CD4-positive, alpha-beta T cell (primary cell): ENCODE results near the gene EGFL8. TPM values are rescaled to one million over a fixed set of nuclear protein-coding genes. Genes with fewer than 3 reads are reported as not detected.

ENCODE experiments used
- ATAC-seq: fragments of 200-7000 bp; cut with Tn5 transposase; one replicate; pipeline ENCODE4 v1.10.0; 2022; ENCODE audit warnings: mild to moderate bottlenecking; ENCODE audit not compliant: poor library complexity
- CTCF ChIA-PET: fragments of 350-600 bp; sonication (Branson Sonifier 250); formaldehyde crosslinking; loops from one replicate; lab custom pipeline; 2021; ENCODE audit warnings: antibody characterized with exemption, inconsistent platforms; lab: Charles Lee
- POLR2A ChIA-PET: fragments of 350-600 bp; sonication (Branson Sonifier 250); formaldehyde crosslinking; loops from one replicate; lab custom pipeline; 2021; ENCODE audit warnings: antibody characterized with exemption, inconsistent platforms; lab: Charles Lee
- DNase-seq, 14 experiments: peaks; one replicate each; pipeline ENCODE4 v3.0.0-alpha.2; 2013 to 2020; ENCODE audit warnings: mixed read lengths in 2 of 14
- H3K27ac ChIP-seq, 2 donors: one replicate each; pipeline versions ENCODE4 v1.5.1 to v1.7.0; 2013; ENCODE audit warnings: low read length in 2 of 2, low read depth in 1 of 2, mild to moderate bottlenecking in 1 of 2
- H3K27me3 ChIP-seq, 2 experiments: 1 replicate in 1 of 2; 2 replicates in 1 of 2; pipeline versions ENCODE4 v1.6.1 to v1.7.0; 2013; ENCODE audit warnings: low read length in 2 of 2, control low read depth in 1 of 2, mild to moderate bottlenecking in 1 of 2, moderate library complexity in 1 of 2; ENCODE audit not compliant: insufficient read depth in 2 of 2, control insufficient read depth in 1 of 2
- H3K36me3 ChIP-seq: one replicate; pipeline ENCODE4 v1.6.1; 2013; ENCODE audit warnings: low read length, control low read depth; ENCODE audit not compliant: insufficient read depth
- H3K4me1 ChIP-seq: one replicate; pipeline ENCODE4 v1.6.1; 2013; ENCODE audit warnings: low read length, control low read depth; ENCODE audit not compliant: insufficient read depth
- H3K4me3 ChIP-seq: one replicate; pipeline ENCODE4 v1.5.1; 2013; ENCODE audit warnings: mild to moderate bottlenecking, low read length, moderate library complexity
- H3K9me3 ChIP-seq, 2 experiments: 1 replicate in 1 of 2; 2 replicates in 1 of 2; pipeline versions ENCODE4 v1.6.1 to v1.7.0; 2013; ENCODE audit warnings: low read length in 2 of 2, mild to moderate bottlenecking in 2 of 2, control low read depth in 1 of 2, moderate library complexity in 1 of 2; ENCODE audit not compliant: control insufficient read depth in 1 of 2, insufficient read depth in 1 of 2
- H3K27ac Mint-ChIP-seq: one replicate; pipeline ENCODE4 v1.8.0; 2020; ENCODE audit warnings: mixed read lengths
- H3K27me3 Mint-ChIP-seq: one replicate; pipeline ENCODE4 v1.8.0; 2021; ENCODE audit warnings: mixed read lengths
- H3K36me3 Mint-ChIP-seq: one replicate; pipeline ENCODE4 v1.8.0; 2021; ENCODE audit warnings: low read depth, mixed read lengths
- H3K4me1 Mint-ChIP-seq: one replicate; pipeline ENCODE4 v1.8.0; 2021; ENCODE audit warnings: low read depth, mixed read lengths
- H3K4me3 Mint-ChIP-seq: one replicate; pipeline ENCODE4 v1.8.0; 2020; ENCODE audit warnings: mild to moderate bottlenecking, mixed read lengths
- H3K9me3 Mint-ChIP-seq: one replicate; pipeline ENCODE4 v1.8.0; 2020; ENCODE audit warnings: mixed read lengths
- CTCF ChIP-seq: fragments of 200-600 bp; IDR thresholded peaks from one replicate; pipeline ENCODE4 v1.8.0; 2022; ENCODE audit warnings: antibody characterized with exemption, mild to moderate bottlenecking
- intact Hi-C, 2 experiments: fragments of 100-400 bp; cut with DNase I in 1 of 2; cut with micrococcal nuclease in 1 of 2; formaldehyde crosslinking; loops; one replicate each; pipeline versions ENCODE4 v1.15.1 to v1.9.0; 2023 to 2025; cut with DNase I, micrococcal nuclease
- total RNA-seq, 174 experiments: library from RNA in 2 of 174; stranded (reverse) in 2 of 174; gene quantifications; one replicate each; pipeline ENCODE4 v1.2.3 and lab custom pipeline; 2021 to 2026

EGFL8 gene
- total RNA-seq, 2 experiments from 2014 or later = 13.1 to 13.8 TPM

- intact Hi-C loops = loop anchor here (5.0 to 10.0 kb wide), 2 partner anchors 205 to 223 kb away; partner anchors contain the start of genes DXO (in 1 of the 2), NELFE (in 1 of the 2) and SKIC2 (in 1 of the 2)
- peaks cover 60% of the 10 kb centered on the region for H3K36me3 Mint-ChIP-seq
- no peak for TF ChIP-seq CTCF
- Histone ChIP-seq H3K4me1 (peaks cover 65% of the 10 kb centered on the region), H3K4me3 (no peak overlapping the region), H3K27ac (no peak overlapping the region), H3K27me3 (no peaks in the 10 kb centered on the region), H3K9me3 (no peaks in the 10 kb centered on the region), H3K36me3 (peaks cover 44% of the 10 kb centered on the region)
- DNase-seq (no peak), ATAC-seq (no peak)
- CTCF ChIA-PET = interaction anchor here (1.2 kb wide), 1 partner anchor 16 kb away, joined by 5 read pairs; no protein-coding TSS in a partner anchor
- peak overlapping the region; percentile 53 for H3K4me3 Mint-ChIP-seq
- H3K4me1 Mint-ChIP-seq = peaks cover 48% of the 10 kb centered on the region
- H3K27me3 Mint-ChIP-seq = no peaks in the 10 kb centered on the region
- H3K9me3 Mint-ChIP-seq = no peaks in the 10 kb centered on the region
- POLR2A ChIA-PET = interaction anchor here (8.1 kb wide), 1 partner anchor 13 kb away, joined by 242 read pairs; the partner anchor contains the start of genes GPSM3 and PBX2
- H3K27ac Mint-ChIP-seq = peak overlapping the region; percentile 85
Observed at GRCh38 chr6:32179766-32180405, 15.5 kb downstream of the EGFL8 start.

- Histone ChIP-seq H3K36me3 (peaks cover 48% of the 10 kb centered on the region), H3K4me3 (no peak overlapping the region), H3K9me3 (no peaks in the 10 kb centered on the region), H3K4me1 (peaks cover 61% of the 10 kb centered on the region), H3K27ac (no peak overlapping the region), H3K27me3 (no peaks in the 10 kb centered on the region)
- ATAC-seq (no peak), DNase-seq (peak in 1 of 14 experiments; percentile 1)
- intact Hi-C loops = no loop called here
- Mint-ChIP-seq H3K4me3 (no peak overlapping the region), H3K4me1 (peaks cover 48% of the 10 kb centered on the region), H3K27me3 (no peaks in the 10 kb centered on the region), H3K36me3 (peaks cover 70% of the 10 kb centered on the region), H3K27ac (no peak overlapping the region), H3K9me3 (no peaks in the 10 kb centered on the region)
- POLR2A ChIA-PET = interaction anchor here (8.1 kb wide), 1 partner anchor 12 kb away, joined by 242 read pairs; the partner anchor contains the start of genes GPSM3 and PBX2
- no peak for TF ChIP-seq CTCF
- CTCF ChIA-PET = interaction anchor here (1.2 kb wide), 1 partner anchor 14 kb away, joined by 3 read pairs; no protein-coding TSS in a partner anchor
Observed at GRCh38 chr6:32181148-32181702, 16.8 kb downstream of the EGFL8 start.

- H3K4me3 Mint-ChIP-seq = no peak overlapping the region
- CTCF ChIA-PET = interaction anchor here (1.2 kb wide), 1 partner anchor 13 kb away, joined by 3 read pairs; no protein-coding TSS in a partner anchor
- peaks cover 61% of the 10 kb centered on the region for H3K4me1 ChIP-seq
- no peaks in the 10 kb centered on the region for H3K9me3 Mint-ChIP-seq
- no peak overlapping the region for H3K4me3 ChIP-seq
- no peak for TF ChIP-seq CTCF
- no peaks in the 10 kb centered on the region for H3K9me3 ChIP-seq
- peak in 1 of 14 experiments; percentile 1 for DNase-seq
- POLR2A ChIA-PET = interaction anchor here (0.6 to 8.1 kb wide), 2 partner anchors 11 to 52 kb away, joined by 3 to 242 read pairs; partner anchors contain the start of genes FKBPL, GPSM3 and PBX2
- H3K27me3 Mint-ChIP-seq = no peaks in the 10 kb centered on the region
- no peak for ATAC-seq
- H3K36me3 Mint-ChIP-seq = peaks cover 78% of the 10 kb centered on the region
- no peaks in the 10 kb centered on the region for H3K27me3 ChIP-seq
- intact Hi-C loops = no loop called here
- no peak overlapping the region for H3K27ac ChIP-seq
- H3K4me1 Mint-ChIP-seq = peaks cover 48% of the 10 kb centered on the region
- peaks cover 56% of the 10 kb centered on the region for H3K36me3 ChIP-seq
- no peak overlapping the region for H3K27ac Mint-ChIP-seq
Observed at GRCh38 chr6:32181915-32182529, 17.6 kb downstream of the EGFL8 start.
